Osteoblast (primary cell): ENCODE data around the gene GSPT1. TPM values are rescaled to one million over a fixed set of nuclear protein-coding genes. Genes with fewer than 3 reads are reported as not detected.
A peak's percentile ranks its signal among the peaks of the same experiment; 100 is the strongest.

Experiments
- DNase-seq: peaks from one replicate; pipeline ENCODE4 v3.0.0; 2011; ENCODE audit warnings: low spot score, mixed read lengths; ENCODE audit not compliant: insufficient read length; ENCODE audit errors: missing footprints
- H2AFZ ChIP-seq: 2 replicates; pipeline ENCODE4 v1.6.0; 2011; ENCODE audit warnings: mild to moderate bottlenecking, low read length
- H3K27ac ChIP-seq: 2 replicates; pipeline ENCODE4 v1.5.1; 2011; ENCODE audit warnings: mild to moderate bottlenecking, low read depth, low read length, moderate library complexity
- H3K27me3 ChIP-seq: 2 replicates; pipeline ENCODE4 v1.6.0; 2012; ENCODE audit warnings: mild to moderate bottlenecking, control low read depth, inconsistent platforms, low read length, moderate library complexity; ENCODE audit not compliant: insufficient read depth
- H3K36me3 ChIP-seq: 2 replicates; pipeline ENCODE4 v1.5.1; 2011; ENCODE audit warnings: mild to moderate bottlenecking, low read length, control low read depth, moderate library complexity; ENCODE audit not compliant: insufficient read depth
- H3K4me1 ChIP-seq: 2 replicates; pipeline ENCODE4 v1.5.1; 2011; ENCODE audit warnings: mild to moderate bottlenecking, low read length, control low read depth, moderate library complexity; ENCODE audit not compliant: insufficient read depth
- H3K4me2 ChIP-seq: 2 replicates; pipeline ENCODE4 v1.6.0; 2011; ENCODE audit warnings: mild to moderate bottlenecking, low read length; ENCODE audit not compliant: insufficient read depth
- H3K4me3 ChIP-seq: fragments of 200-600 bp; sonication (generic); 3 replicates; pipeline ENCODE4 v1.5.1; 2012; ENCODE audit warnings: mild to moderate bottlenecking, low read length, inconsistent platforms; ENCODE audit not compliant: insufficient read depth
- H3K79me2 ChIP-seq: 2 replicates; pipeline ENCODE4 v1.6.0; 2012; ENCODE audit warnings: mild to moderate bottlenecking, low read length, control low read depth, inconsistent platforms; ENCODE audit not compliant: insufficient read depth
- H3K9me3 ChIP-seq: 2 replicates; pipeline ENCODE4 v1.5.1; 2011; ENCODE audit warnings: low read depth, low read length, control low read depth
- H4K20me1 ChIP-seq: 2 replicates; pipeline ENCODE4 v1.6.0; 2012; ENCODE audit warnings: mild to moderate bottlenecking, low read length, control low read depth; ENCODE audit not compliant: insufficient read depth
- total RNA-seq: library from RNA; depleted of rRNA; stranded (reverse); fragments of >200 nt; gene quantifications from 2 replicates; pipeline ENCODE4 v1.2.3, GENCODE V29; 2012
- TF ChIP-seq, protein P1 (sequence below): IDR thresholded peaks from 2 replicates; pipeline ENCODE4 v1.5.1; 2011; ENCODE audit warnings: mild to moderate bottlenecking, low read depth, low read length, moderate library complexity; ENCODE audit errors: extremely low read depth

The GSPT1 gene
- total RNA-seq, 1 donor: 109 TPM

DNA sequence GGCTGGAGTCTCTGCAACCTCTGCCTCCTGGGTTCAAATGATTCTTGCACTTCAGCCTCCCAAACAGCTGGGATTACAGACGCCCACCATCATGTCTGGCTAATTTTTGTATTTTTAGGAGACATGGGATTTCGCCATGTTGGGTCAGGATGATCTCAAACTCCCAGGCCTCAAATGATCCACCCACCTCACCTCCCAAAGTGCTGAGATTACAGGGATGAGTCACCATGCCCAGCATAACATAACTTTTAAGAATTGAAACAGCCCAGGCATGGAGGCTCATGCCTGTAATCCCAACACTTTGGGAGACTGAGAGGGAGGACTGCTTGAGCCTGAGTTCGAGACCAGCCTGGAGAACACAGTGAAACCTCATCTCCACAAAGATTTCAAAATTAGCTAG lies 66.9 kb downstream of the GSPT1 start:
- Histone ChIP-seq H3K4me1 (peaks cover 21% of the 10 kb centered on the region), H3K4me2 (peak overlapping the region; percentile 11), H2AFZ (no peak overlapping the region), H3K9me3 (no peaks in the 10 kb centered on the region), H3K27me3 (no peaks in the 10 kb centered on the region), H3K4me3 (no peak overlapping the region), H3K36me3 (peaks cover 54% of the 10 kb centered on the region), H3K79me2 (peaks cover 90% of the 10 kb centered on the region), H3K27ac (peak overlapping the region; percentile 52), H4K20me1 (peaks cover 37% of the 10 kb centered on the region)
- TF ChIP-seq, protein P1, sequence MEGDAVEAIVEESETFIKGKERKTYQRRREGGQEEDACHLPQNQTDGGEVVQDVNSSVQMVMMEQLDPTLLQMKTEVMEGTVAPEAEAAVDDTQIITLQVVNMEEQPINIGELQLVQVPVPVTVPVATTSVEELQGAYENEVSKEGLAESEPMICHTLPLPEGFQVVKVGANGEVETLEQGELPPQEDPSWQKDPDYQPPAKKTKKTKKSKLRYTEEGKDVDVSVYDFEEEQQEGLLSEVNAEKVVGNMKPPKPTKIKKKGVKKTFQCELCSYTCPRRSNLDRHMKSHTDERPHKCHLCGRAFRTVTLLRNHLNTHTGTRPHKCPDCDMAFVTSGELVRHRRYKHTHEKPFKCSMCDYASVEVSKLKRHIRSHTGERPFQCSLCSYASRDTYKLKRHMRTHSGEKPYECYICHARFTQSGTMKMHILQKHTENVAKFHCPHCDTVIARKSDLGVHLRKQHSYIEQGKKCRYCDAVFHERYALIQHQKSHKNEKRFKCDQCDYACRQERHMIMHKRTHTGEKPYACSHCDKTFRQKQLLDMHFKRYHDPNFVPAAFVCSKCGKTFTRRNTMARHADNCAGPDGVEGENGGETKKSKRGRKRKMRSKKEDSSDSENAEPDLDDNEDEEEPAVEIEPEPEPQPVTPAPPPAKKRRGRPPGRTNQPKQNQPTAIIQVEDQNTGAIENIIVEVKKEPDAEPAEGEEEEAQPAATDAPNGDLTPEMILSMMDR: no peak
- no peak for DNase-seq

DNA sequence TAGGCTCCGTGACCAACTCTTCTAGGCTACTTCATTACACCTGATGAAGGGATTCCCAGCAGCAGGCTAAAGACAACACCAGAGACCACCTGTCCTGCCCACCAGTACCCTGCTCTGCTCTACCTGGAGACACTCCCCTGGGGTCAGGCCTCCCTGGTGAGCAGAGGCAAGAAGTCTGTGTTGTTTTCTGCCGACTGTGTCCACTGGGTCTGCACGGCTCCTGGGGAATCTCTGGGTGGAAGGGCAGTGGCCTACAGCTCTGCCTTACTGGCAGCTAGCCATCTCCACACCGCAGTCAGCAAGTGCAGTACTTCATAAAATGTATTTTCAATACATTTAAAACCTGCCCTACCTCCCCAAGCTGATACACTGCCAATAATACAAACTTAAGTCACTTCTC lies 71.3 kb downstream of the GSPT1 start:
- no peak overlapping the region for H2AFZ ChIP-seq
- H3K4me1 ChIP-seq: peaks cover 8% of the 10 kb centered on the region
- no peak overlapping the region for H3K4me2 ChIP-seq
- TF ChIP-seq, protein P1: no peak
- H4K20me1 ChIP-seq: peaks cover 27% of the 10 kb centered on the region
- peaks cover 55% of the 10 kb centered on the region for H3K79me2 ChIP-seq
- H3K27ac ChIP-seq: no peak overlapping the region
- DNase-seq: no peak
- no peaks in the 10 kb centered on the region for H3K27me3 ChIP-seq
- H3K9me3 ChIP-seq: no peaks in the 10 kb centered on the region
- peaks cover 91% of the 10 kb centered on the region for H3K36me3 ChIP-seq
- H3K4me3 ChIP-seq: no peak overlapping the region

DNA sequence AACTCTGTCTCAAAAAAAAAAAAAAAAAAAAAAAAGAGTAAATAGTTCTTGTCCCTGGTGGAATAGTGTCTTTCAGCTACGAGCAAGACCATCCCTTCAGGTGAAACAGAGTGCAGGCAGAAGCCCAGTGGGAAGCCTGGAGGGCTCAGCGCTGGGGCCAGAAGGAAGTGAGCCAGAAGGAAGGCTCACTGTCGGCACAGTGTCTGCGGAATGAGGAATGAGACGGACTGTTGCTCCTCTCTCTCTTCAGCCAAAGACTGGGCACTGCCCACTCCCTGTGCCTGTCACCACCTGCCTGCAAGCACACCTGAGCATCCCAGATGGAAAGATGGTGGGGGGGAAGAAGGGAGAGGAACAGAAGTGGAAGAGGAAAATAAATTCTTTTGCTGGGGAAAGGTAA lies 71.9 kb downstream of the GSPT1 start:
- H2AFZ ChIP-seq: no peak overlapping the region
- peaks cover 90% of the 10 kb centered on the region for H3K36me3 ChIP-seq
- H3K79me2 ChIP-seq: peaks cover 49% of the 10 kb centered on the region
- peaks cover 2% of the 10 kb centered on the region for H3K4me1 ChIP-seq
- no peaks in the 10 kb centered on the region for H3K27me3 ChIP-seq
- peaks cover 20% of the 10 kb centered on the region for H4K20me1 ChIP-seq
- no peak overlapping the region for H3K4me3 ChIP-seq
- DNase-seq: no peak
- TF ChIP-seq, protein P1: no peak
- no peak overlapping the region for H3K27ac ChIP-seq
- no peak overlapping the region for H3K4me2 ChIP-seq
- no peaks in the 10 kb centered on the region for H3K9me3 ChIP-seq

DNA sequence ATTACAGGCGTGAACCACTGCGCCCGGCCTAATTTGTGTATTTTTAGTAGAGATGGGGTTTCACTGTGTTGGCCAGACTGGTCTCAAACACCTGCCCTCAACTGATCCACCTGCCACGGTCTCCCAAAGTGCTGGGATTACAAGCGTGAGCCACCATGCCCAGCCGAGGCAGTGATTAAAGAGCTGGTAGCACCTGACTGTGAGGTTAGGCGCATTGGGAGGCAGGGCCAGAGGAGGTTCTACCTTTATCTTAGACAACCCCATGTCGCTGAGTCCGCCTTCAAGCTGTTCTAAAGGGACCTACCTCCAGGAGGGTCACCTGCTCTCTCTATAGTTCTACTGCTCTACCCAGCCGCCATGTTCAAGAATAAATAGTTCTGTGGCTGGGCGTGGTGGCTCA lies 72.5 kb downstream of the GSPT1 start:
- no peak overlapping the region for H2AFZ ChIP-seq
- H3K4me3 ChIP-seq: no peak overlapping the region
- no peak for DNase-seq
- H3K27ac ChIP-seq: no peak overlapping the region
- no peaks in the 10 kb centered on the region for H3K4me1 ChIP-seq
- TF ChIP-seq, protein P1: no peak
- H3K27me3 ChIP-seq: no peaks in the 10 kb centered on the region
- H3K79me2 ChIP-seq: peaks cover 42% of the 10 kb centered on the region
- peaks cover 90% of the 10 kb centered on the region for H3K36me3 ChIP-seq
- no peaks in the 10 kb centered on the region for H3K9me3 ChIP-seq
- peaks cover 14% of the 10 kb centered on the region for H4K20me1 ChIP-seq
- H3K4me2 ChIP-seq: no peak overlapping the region
